HepG2 (cell line): ENCODE measurements around the gene ATG4D. TPM values are rescaled to one million over a fixed set of nuclear protein-coding genes. Genes with fewer than 3 reads are reported as not detected.

Source experiments
- AKAP8 ChIP-seq: sonication (generic); formaldehyde crosslinking; IDR thresholded peaks from 2 replicates; pipeline ENCODE4 v1.5.1; 2020; ENCODE audit warnings: mild to moderate bottlenecking, missing genetic modification reagents
- CREB1 ChIP-seq, 2 experiments: fragments of 450-650 bp in 1 of 2; IDR thresholded peaks; 2 replicates each; pipeline ENCODE4 v1.6.1; 2016 to 2017; ENCODE audit warnings: control low read depth in 1 of 2, mild to moderate bottlenecking in 1 of 2, missing compliant biosample characterization in 1 of 2, missing genetic modification characterization in 1 of 2
- FOXP4 ChIP-seq: sonication (generic); formaldehyde crosslinking; IDR thresholded peaks from 2 replicates; pipeline ENCODE4 v1.4.0; 2020; ENCODE audit warnings: missing genetic modification reagents
- HIC2 ChIP-seq: sonication (generic); formaldehyde crosslinking; IDR thresholded peaks from 2 replicates; pipeline ENCODE4 v1.9.0; 2022; ENCODE audit warnings: low read depth, missing genetic modification reagents
- HMG20B ChIP-seq: conservative IDR thresholded peaks from 2 replicates; pipeline ENCODE4 v1.6.1; 2016; ENCODE audit warnings: missing genetic modification reagents, missing compliant biosample characterization
- KDM5A ChIP-seq: fragments of 200-600 bp; sonication (generic); IDR thresholded peaks from 2 replicates; pipeline ENCODE4 v1.7.0; 2018; ENCODE audit warnings: antibody characterized with exemption, mild to moderate bottlenecking, low read length, borderline replicate concordance
- MLX ChIP-seq: IDR thresholded peaks from 2 replicates; pipeline ENCODE4 v1.6.1; 2016
- MYC ChIP-seq: sonication (generic); formaldehyde crosslinking; IDR thresholded peaks from 2 replicates; pipeline ENCODE4 v1.9.0; 2021; ENCODE audit warnings: missing genetic modification reagents, borderline replicate concordance
- NCOA1 ChIP-seq: sonication (generic); formaldehyde crosslinking; IDR thresholded peaks from 2 replicates; pipeline ENCODE4 v1.9.0; 2021; ENCODE audit warnings: missing genetic modification reagents
- NR0B2 ChIP-seq: sonication (generic); formaldehyde crosslinking; IDR thresholded peaks from 2 replicates; pipeline ENCODE4 v1.4.0; 2020; ENCODE audit warnings: mild to moderate bottlenecking, missing genetic modification reagents
- SIX4 ChIP-seq: sonication (generic); formaldehyde crosslinking; IDR thresholded peaks from 2 replicates; pipeline ENCODE4 v1.4.0; 2020; ENCODE audit warnings: missing genetic modification reagents
- SP140L ChIP-seq: sonication (generic); formaldehyde crosslinking; IDR thresholded peaks from 2 replicates; pipeline ENCODE4 v1.4.0; 2020; ENCODE audit warnings: missing genetic modification reagents, borderline replicate concordance
- ZNF367 ChIP-seq: sonication (generic); formaldehyde crosslinking; IDR thresholded peaks from 2 replicates; pipeline ENCODE4 v1.4.0; 2020; ENCODE audit warnings: missing genetic modification reagents, borderline replicate concordance
- ZNF775 ChIP-seq: sonication (generic); formaldehyde crosslinking; IDR thresholded peaks from 2 replicates; pipeline ENCODE4 v1.4.0; 2020; ENCODE audit warnings: missing genetic modification reagents, mild to moderate bottlenecking, moderate library complexity, borderline replicate concordance
- ZSCAN9 ChIP-seq: IDR thresholded peaks from 2 replicates; pipeline ENCODE4 v1.6.1; 2016; ENCODE audit warnings: borderline replicate concordance
- polyA plus RNA-seq, 8 experiments: library from polyadenylated mRNA; depleted of rRNA in 3 of 8; stranded (reverse) in 7 of 8; unstranded in 1 of 8; fragments of >200 nt; fragmentation: Illumina TruSeq in 4 of 8; extraction: Trizol in 4 of 8; gene quantifications; 2 replicates each; pipeline versions ENCODE4 v1.2.1 to v1.2.3, GENCODE V29; 2011 to 2016; ENCODE audit warnings: low read depth in 4 of 8, missing spikeins in 1 of 8, mixed read lengths in 1 of 8; ENCODE audit not compliant: insufficient read depth in 1 of 8
- total RNA-seq, 5 experiments: library from RNA; depleted of rRNA; stranded (reverse); fragments of >200 nt; fragmentation: Illumina TruSeq; extraction: Trizol; gene quantifications; 2 replicates each; pipeline ENCODE4 v1.2.3, GENCODE V29; 2016; ENCODE audit warnings: low read depth in 1 of 5
- TF ChIP-seq, protein P1 (sequence below): sonication (generic); formaldehyde crosslinking; IDR thresholded peaks from 2 replicates; pipeline ENCODE4 v1.5.0; 2020; ENCODE audit warnings: missing genetic modification reagents
- TF ChIP-seq, protein P2 (sequence below): sonication (generic); formaldehyde crosslinking; IDR thresholded peaks from 2 replicates; pipeline ENCODE4 v1.4.0; 2020; ENCODE audit warnings: missing genetic modification reagents, borderline replicate concordance

ATG4D gene
- total and polyA plus RNA-seq, 2 of the 13 experiments (the other 11 are each of a cell fraction or from before 2014, with no cell fraction given), result 17.8 to 19.0 TPM

GRCh38 chr19:10503002-10503789 is 40.5 kb upstream of the ATG4D start, which contains the start of gene KEAP1 (continued):
- TF ChIP-seq FOXP4 (no peak), AKAP8 (CRISPR knock-in tag) (no peak), MLX (CRISPR knock-in tag) (peak; percentile 33; the same call in 1 of the 2 replicates), NR0B2 (no peak), KDM5A (no peak), SP140L (CRISPR knock-in tag) (no peak), ZSCAN9 (CRISPR knock-in tag) (0 out of 2 replicates have a peak, but pooled peaks have one; percentile 28), CREB1 (IDR thresholded peaks at IDR 0.05) (no peak), CREB1 (CRISPR knock-in tag; IDR thresholded peaks at IDR 0.05) (no peak), ZNF775 (no peak), ZNF367 (peak; percentile 84; the same call in 1 of the 2 replicates), NCOA1 (CRISPR knock-in tag) (peak; percentile 55; the same call in 1 of the 2 replicates), HIC2 (CRISPR knock-in tag) (peak; percentile 60), SIX4 (0 out of 2 replicates have a peak, but pooled peaks have one; percentile 4), MYC (CRISPR knock-in tag) (peak; percentile 7; the same call in 1 of the 2 replicates), HMG20B (CRISPR knock-in tag) (no peak)
- TF ChIP-seq, protein P1, sequence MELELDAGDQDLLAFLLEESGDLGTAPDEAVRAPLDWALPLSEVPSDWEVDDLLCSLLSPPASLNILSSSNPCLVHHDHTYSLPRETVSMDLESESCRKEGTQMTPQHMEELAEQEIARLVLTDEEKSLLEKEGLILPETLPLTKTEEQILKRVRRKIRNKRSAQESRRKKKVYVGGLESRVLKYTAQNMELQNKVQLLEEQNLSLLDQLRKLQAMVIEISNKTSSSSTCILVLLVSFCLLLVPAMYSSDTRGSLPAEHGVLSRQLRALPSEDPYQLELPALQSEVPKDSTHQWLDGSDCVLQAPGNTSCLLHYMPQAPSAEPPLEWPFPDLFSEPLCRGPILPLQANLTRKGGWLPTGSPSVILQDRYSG (CRISPR knock-in tag), result no peak; the same call in 1 of the 2 replicates
- TF ChIP-seq, protein P2, sequence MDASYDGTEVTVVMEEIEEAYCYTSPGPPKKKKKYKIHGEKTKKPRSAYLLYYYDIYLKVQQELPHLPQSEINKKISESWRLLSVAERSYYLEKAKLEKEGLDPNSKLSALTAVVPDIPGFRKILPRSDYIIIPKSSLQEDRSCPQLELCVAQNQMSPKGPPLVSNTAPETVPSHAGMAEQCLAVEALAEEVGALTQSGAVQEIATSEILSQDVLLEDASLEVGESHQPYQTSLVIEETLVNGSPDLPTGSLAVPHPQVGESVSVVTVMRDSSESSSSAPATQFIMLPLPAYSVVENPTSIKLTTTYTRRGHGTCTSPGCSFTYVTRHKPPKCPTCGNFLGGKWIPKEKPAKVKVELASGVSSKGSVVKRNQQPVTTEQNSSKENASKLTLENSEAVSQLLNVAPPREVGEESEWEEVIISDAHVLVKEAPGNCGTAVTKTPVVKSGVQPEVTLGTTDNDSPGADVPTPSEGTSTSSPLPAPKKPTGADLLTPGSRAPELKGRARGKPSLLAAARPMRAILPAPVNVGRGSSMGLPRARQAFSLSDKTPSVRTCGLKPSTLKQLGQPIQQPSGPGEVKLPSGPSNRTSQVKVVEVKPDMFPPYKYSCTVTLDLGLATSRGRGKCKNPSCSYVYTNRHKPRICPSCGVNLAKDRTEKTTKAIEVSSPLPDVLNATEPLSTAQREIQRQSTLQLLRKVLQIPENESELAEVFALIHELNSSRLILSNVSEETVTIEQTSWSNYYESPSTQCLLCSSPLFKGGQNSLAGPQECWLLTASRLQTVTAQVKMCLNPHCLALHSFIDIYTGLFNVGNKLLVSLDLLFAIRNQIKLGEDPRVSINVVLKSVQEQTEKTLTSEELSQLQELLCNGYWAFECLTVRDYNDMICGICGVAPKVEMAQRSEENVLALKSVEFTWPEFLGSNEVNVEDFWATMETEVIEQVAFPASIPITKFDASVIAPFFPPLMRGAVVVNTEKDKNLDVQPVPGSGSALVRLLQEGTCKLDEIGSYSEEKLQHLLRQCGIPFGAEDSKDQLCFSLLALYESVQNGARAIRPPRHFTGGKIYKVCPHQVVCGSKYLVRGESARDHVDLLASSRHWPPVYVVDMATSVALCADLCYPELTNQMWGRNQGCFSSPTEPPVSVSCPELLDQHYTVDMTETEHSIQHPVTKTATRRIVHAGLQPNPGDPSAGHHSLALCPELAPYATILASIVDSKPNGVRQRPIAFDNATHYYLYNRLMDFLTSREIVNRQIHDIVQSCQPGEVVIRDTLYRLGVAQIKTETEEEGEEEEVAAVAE (CRISPR knock-in tag), result no peak
